GM21825 (cell line): ENCODE results near the gene SLC7A6.
A peak's percentile ranks its signal among the peaks of the same experiment; 100 is the strongest.

Experiments used
- ATAC-seq: cut with Tn5 transposase; IDR thresholded peaks from one replicate; pipeline ENCODE4 v1.9.1; 2021; ENCODE audit warnings: mild to moderate bottlenecking, moderate library complexity; ENCODE audit not compliant: unreplicated experiment

The SLC7A6 gene

DNA sequence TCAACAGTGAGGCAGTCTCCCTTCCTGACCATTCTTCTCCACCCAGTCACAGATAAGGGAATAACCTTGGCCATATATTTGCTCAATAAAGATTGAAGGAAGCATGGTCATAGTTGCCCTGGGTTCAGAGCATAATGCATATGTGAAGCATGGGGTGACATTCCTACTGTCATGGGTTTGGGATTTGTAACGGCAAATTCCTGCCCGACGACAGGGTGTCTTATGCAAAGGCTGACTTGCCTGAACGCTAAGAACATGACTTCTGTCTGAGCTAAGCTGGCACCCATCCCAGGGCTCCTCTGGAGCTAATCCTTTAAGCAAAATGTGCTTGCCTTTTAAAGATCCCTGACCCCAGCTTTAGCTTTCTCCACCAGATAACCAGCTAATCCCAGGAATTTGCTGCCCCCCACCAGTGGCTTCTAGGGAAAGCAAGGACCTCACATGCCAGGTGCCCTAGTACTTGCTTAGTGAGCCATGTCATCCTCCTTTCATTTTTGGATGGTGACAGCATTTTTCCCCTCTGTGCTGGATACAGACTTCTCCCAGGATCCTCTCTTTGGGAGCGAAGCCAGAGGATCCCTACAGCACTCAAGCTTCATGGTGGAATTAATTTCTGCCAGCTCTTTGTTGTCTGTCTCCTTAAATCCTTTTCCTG lies 34.7 kb downstream of the SLC7A6 start:
- ATAC-seq: no peak

GRCh38 chr16:68299571-68300453 lies 35.5 kb downstream of the SLC7A6 start:
- ATAC-seq: no peak

DNA sequence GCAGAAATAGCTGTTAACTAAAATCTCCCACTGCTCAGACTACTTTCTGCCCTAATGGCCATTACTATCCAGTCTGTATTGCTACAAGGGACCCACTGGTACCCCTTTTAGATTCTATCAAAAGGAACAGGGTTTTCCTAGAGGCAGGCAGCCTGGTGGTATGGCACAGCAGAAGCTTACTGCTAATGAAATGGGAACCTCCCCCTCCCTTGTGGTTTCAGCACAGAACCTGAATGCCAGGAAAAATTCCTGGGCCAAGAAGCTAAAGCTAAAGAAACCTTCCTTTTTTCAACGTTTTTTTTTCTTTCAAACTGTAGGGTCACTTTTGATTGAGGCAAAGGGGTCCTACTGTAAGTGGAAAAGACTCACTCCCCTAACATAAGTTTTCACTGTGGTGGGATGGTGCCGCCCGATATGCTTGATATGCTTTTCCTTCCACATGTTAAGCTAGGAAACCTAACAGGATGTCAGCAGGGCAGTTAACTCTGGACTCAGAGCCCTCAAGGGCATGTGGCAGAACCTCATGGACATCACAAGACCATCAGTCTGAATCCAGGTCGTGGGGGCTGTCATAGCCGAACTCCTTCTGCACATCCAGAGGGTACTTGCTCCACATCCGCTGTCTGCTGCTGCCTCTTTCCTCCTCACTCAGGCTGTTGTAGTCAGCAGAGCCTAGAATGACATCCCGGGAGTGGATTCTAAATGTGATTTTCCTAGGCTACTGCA lies 36.6 kb downstream of the SLC7A6 start:
- ATAC-seq: no peak

DNA sequence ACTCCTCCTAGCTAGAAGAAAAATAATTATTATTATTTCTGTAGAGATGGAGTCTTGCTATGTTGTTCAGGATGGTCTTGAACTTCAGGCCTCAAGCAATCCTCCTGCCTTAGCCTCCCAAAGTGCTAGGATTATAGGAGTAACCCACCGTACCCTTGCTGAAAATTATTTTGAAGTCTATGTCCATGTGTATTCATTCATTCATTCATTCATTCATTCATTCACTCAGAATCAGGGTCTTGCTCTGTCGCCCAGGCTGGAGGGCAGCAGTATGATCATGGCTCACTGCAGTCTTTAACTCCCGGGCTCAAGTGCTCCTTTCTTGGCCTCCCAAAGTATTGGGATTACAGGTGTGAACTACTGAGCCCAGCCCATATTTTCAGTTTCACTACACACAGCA lies 42.3 kb downstream of the SLC7A6 start:
- ATAC-seq: no peak

DNA sequence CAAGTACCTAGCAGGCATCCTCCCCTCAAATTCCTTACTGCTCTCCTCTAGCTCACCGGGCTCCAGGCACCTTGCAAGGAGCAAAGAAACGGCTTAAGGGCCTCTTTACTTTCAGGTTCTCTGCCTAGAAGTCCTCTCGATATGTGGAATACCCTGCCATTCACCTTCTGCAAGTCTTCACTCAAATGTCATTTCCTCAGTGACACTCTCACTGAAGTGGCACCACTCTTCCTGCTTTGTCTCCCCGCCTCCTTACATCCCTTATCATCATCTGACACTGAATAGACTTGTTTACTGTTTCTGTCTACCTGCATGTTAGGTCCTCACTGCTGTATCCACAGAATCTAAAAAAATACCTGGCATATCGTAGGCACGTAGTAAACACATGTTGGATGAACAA lies 45.5 kb downstream of the SLC7A6 start:
- no peak for ATAC-seq

DNA sequence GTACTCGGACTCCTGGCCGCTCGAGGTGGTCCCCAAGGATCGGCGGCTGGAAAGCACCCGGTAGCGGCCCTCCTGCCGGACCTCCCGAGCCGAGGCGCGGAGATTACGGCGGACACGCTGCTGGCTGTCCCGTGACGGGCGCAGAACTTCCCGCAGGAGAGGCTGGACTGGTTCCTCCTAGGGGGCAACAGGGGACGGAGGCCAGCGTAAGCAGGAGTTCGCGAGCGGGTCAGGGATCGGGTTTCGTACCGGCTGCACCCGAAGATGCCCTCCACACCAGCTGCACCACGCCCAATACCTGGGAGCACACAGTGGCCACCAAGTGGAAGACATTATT lies 46.1 kb downstream of the SLC7A6 start:
- no peak for ATAC-seq

DNA sequence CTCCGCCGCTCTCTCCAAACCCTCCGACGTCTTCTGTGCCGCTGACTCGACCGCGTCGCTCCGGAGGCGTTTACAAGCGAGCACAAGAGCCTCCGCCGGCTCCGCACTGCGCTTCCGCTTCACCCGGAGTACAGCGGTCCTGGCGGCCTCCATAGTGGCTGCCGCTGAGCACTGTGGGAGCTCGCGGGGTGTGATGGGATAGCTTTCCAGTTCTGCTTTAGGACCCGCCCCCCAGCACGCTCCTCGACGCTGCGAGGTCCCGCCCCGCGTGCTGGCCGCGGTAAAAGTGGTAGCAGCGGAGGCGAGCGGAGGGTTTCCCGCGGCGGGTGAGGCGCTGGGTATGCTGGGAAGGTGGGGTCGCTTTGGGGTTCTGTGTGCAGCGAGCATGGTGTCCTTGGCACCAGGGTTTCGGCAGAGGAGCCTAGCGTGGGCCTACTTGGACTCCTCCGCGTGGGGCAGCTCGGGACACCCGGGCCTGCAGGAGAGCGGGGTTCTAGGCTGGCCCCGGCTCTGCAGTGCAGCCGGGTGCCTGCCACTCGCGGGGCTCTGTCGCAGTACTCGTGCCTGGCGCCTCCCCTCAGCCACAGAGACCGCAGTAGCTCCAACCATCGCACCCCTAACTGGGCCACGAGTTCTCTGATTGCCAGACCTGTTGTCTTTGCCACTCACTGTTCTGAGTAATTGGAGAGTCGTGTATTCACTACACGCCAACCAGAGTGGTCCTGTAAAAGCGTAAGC lies 46.6 kb downstream of the SLC7A6 start, which contains the start of the genes PRMT7 and SLC7A6OS:
PRMT7 (plus strand) TSS at position 246 of the 738 bp plus-strand sequence. CDS start 4,961 bp downstream, outside the sequence.
SLC7A6OS (minus strand) TSS at position 173 of the 738 bp plus-strand sequence; CDS start at position 153, 20 bp downstream.
- peak; percentile 98 for ATAC-seq

GRCh38 chr16:68313116-68313515 lies 48.8 kb downstream of the SLC7A6 start:
- ATAC-seq: no peak

DNA sequence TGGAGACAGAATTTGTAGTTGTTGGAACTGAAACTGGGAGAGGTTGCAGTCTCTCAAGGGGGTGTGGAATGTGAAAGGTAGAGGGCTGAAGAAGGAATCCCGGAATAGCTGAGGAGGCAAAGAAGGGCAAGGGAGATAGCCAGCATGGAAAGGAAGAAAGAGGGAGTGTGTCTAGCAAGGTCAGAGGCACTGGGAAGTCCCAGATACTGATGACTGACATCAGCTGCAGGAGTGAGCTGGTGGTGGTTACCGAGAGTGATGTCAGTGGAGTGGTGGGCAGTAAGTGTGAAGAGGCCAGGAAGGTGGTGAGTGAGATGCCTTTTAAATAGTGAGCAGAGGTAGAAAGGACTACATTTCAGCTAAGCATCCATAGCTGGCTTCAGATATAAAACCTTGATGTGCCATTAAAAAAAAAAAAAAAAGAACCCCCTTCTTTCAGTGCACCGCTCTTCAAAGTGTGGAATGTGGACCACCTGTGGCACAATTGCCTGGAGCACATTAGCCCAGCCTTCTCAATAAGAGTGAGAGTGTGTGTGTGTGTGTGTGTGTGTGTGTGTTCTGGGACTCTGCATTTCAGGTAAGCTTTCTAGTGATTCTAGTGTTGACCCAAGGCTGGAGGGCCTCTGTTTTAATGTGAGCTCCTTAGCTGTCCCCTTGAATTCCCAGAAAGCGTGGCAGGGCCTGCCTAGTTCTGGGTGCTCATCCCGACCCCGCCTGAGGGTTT lies 55.0 kb downstream of the SLC7A6 start:
- ATAC-seq: no peak

GRCh38 chr16:68324336-68324735 lies 60.0 kb downstream of the SLC7A6 start:
- ATAC-seq: no peak

DNA sequence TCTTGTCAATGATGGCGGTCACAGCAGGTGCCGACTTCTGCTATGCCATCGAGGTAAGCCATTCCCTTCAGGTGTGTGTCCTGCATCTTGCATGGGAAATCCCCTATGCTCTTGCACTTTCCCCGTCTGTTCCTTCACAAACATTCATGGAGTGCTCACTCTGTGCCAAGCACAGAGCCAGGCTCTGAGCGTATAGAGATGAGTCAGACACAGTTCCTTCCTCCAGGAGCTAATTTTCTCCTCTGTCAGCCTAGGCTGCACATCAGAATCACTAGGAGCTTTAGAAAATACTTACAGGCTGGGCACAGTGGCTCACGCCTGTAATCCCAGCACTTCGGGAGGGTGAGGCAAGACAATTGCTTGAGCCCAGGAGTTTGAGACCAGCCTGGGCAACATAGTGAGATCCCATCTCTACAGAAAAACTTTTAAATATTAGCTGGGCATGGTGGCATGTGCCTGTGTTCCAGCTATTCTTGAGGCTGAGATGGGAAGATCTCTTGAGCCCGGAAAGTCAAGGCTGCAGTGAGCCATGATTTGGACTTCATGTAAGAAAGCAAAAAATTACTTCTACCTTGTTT lies 60.5 kb downstream of the SLC7A6 start:
- ATAC-seq: no peak

DNA sequence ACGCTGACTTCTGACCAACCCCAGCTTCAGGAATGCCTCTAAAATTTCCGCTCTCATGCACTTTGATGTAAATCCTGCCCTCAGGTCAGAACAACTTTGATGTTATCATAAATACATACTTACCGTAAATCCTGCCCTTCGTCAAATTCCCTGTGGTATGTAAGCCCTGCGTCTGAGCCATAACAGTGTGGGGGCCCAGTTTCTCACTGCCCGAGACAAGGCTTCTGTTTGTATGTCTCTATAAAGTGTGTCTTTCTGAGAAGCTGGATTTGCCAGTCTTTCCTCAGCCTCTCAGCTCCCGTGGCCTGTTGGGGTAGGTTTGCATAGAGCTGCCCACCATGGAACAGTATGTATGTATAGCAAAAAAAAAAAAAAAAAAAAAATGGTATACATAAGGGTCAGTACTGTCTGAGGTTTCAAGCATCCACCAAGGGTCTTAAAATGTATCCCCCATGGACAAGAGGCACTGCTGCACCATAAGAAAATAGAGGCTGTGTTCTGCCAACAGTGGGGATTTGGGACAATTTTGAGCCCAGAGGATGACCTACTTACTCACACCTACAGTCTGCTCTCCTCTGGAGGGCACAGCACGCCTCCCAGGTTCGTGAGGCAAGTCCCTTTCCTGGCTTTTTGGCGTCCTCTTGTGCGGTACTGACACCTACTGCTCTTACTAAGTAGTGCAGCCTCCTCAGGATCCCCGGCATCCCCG lies 64.0 kb downstream of the SLC7A6 start:
- ATAC-seq: peak; percentile 61

- no peak for ATAC-seq
Measured at GRCh38 chr16:68328860-68329390, 64.6 kb downstream of the SLC7A6 start.

- ATAC-seq: no peak
Measured at GRCh38 chr16:68331879-68332410, 67.6 kb downstream of the SLC7A6 start.

GRCh38 chr16:68332411-68333121 lies 68.2 kb downstream of the SLC7A6 start:
- no peak for ATAC-seq

- ATAC-seq: no peak
Measured at GRCh38 chr16:68335175-68335574, 70.8 kb downstream of the SLC7A6 start.

DNA sequence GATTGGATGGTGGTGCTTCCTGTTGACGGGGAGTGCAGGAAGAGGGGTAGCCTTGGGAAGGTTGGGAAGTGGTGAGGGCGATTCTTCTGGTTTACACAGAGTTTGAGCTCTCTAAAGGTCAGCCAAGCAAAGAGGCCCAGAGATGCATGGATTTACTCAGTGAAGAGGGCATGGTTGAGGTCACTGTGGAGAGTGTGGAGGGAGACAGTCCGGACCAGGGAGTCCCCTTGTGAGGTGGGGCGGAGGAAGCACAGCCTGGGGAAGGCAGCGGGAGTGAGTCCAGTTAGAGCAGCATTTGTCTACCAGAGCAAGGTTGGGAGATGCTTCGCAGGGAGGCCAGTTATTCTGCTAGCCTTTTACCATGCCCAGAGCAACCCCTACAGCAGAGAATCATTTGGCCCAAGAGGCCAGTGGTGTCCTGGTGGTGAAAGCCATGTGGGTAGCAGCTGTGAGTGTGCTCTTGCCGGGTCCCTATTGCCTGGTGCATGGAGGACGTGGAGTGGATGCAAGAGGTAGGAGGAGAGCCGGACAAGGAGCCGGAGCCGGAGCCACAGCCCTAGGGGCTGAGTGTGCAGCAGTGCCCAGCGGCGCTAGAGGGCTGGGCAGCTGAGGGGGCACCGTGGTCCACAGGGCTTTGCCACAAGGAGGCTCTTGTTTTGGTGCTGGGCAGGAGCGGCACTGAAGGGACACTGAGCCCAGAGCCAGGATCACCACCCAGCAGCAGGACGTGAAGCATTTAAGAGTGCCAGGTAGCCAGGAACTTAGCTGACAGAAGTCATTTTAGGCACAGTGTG lies 74.2 kb downstream of the SLC7A6 start:
- ATAC-seq: no peak
